Pons (tissue), 1 donor: ENCODE data around the gene HDLBP.
"Not testable (repeated sequence)": the region's sequence is repeated elsewhere in the genome, so short reads cannot be mapped to it uniquely, and the experiment has no call there.

ENCODE experiments used
- DNase-seq: peaks from one replicate; pipeline ENCODE4 v3.0.0-alpha.2; 2016; ENCODE audit warnings: low spot score

The HDLBP gene

DNA sequence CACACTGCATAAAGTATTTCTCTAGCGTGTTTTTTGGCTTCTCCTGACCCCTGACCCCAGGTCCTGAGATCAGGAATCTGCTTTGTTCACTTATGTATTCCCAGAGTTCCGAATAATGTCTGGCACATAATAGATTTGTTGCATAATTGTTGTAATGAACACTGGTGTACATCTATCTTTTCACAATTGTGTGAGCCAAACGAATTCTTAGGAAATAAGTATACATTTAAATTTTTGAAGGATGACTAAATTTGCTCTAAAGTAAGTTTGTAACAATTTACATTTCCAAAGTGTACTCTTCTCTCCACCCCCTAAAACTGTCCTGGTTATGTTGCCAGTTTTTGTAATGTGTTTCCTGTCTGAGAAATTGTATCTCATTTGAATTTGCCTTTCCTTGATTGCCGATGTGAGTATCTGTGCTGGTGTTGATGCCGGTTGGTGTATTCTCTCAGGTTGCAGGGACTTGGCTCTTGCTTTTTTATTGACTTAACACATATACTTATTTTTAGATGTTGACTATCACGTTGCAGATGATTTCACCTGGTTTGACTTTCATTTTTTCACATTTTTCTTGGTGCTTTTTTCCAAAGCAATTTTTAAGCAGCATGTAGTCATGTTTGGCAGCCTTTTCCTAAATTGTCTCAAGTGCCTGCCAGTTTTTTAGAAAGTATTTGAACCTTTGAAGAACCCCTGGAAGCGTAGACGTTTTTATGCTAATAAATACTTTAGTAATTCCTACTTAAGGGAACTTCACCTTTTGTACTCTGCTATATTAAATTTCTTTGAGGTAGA, 24.6 kb upstream of the HDLBP start:
- DNase-seq = no peak

DNA sequence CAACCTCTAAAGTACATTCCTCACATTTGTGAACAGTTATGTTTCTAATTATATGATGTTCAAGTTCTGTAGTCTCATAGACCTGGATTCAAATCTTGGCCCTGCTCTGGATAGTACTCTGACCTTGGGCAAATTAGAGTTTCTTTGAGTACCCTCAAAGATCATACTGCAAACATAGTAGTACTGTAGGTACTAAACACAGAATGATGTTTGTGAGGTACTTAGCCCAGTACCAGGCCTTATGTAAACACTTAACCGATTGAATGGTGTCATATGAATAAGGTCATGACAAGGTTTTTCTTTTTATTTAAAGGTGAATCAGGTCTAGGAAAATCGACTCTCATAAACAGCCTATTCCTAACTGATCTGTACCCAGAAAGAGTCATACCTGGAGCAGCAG, 19.3 kb upstream of the HDLBP start:
- DNase-seq = no peak

- no peak for DNase-seq
Observed at GRCh38 chr2:241330616-241330981, 15.1 kb upstream of the HDLBP start.

DNA sequence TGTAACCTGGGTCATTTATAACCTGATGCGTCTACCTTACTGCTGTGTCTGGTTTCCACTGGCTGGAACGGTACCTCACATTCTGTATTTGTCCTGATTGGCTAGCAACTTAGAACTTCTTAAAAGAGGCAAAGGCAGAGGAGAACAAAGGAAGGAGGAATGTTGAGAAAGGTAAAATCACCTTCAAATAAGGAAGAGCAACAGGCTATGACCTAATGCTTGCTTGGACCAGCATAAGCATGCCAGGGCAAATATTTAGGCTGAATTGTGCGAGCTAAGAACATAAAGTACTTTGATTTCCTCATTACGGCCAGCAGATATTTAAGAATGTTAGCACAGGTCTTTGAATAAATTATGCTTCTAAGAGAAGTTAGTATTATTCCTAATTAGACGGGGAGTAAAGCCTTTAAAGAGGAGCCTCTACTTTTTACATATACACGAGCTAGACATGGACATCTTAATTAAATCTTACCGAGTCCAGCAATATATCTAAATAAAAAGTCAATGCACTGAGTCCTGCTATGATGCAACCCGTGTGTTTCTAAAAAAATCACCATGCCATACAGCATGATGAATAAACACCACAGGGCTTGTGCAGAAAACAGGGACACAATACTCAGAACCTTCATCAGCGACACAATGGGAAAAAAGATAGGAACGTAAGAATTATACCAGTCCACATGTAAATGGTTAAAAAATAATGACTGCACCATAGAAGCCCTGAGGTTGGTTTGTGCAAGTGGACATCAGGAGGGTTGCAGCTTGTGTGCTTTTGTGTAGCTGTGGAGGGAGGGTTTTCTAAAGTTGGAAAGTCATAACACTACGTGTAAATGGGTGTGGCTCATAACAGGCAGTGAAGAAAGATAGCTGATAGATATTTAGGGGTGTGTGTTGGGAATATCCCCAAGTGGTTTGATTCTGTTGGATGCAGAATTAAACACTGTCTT, 14.5 kb upstream of the HDLBP start:
- DNase-seq = no peak

DNA sequence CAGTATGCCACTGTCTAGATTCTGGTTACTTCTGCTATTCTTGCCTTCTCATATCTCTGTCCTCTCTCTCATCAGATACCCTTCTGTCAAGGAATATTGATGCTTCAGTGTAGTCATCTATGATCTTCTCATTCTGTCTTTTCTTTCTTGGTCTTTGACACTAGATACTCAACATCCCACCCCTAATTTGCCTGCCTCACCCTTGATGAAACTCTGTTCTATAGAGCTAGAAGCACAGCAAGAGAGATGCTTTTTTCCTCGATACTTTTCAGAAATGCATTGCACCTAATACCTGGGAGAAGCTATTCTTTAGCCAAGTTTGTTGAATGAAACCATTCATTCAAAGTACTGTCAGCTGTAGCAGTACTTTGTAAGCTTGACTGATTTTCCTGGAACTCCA, 9.8 kb upstream of the HDLBP start:
- no peak for DNase-seq

- DNase-seq = no peak
Observed at GRCh38 chr2:241324775-241325174, 9.3 kb upstream of the HDLBP start.

DNA sequence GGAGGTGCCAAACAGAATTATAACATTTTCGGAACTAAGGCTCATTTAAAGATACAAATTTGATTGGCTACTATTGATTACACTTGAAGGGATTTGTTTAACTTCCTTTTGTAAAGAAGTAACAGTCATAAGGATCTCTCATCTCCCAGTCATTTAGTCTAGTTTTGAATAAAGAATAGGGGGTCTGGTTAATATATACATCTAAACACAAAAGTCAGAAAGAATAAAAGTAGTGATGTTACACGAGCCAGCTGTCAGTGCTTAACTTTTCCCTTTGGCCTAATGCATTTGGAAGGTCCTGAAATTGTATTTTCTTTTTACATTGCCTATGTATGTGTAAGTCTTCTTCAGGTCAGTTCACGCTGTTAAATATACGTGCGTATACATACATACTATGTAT, 8.3 kb upstream of the HDLBP start:
- DNase-seq = no peak

DNA sequence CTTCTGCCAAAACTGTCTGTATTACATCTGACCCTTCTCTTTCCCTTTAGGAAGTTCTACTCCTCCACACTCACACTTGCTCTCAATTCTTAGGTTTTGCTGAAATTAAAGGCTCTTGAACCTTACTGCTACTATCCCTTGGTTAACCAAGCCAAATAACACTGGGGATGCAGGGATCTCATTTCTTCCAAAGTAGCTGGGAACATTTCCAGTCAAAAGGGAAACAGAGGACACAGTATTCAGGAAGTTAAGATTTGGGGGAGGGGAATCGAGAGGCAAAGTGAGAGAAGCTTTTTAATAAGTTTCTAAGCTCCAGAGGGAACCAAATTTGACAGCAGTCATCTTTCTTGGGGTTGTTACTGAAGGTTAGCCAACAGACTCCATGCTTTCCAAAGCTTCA, 6.4 kb upstream of the HDLBP start:
- peak; percentile 53 for DNase-seq

DNA sequence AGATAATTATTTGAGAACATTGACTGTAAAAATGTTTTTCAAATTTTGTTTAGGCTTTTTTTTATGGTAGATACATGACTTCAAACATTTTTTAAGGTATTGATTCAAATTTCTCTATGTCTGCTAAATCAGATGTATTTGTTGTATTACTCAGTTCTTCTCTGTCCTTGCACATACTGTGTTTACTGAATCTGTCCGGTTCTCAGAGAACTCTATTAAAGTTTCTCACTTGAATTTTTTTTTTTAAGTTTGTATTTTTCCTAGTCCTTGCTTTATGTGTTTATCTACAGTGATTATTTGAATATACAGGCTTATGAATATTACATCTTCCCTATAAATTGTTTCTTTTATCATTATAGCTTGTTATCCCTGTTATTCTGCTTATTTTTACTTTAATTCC, 5.6 kb upstream of the HDLBP start:
- DNase-seq = no peak

GRCh38 chr2:241320394-241320793, 4.9 kb upstream of the HDLBP start:
- DNase-seq = no peak

DNA sequence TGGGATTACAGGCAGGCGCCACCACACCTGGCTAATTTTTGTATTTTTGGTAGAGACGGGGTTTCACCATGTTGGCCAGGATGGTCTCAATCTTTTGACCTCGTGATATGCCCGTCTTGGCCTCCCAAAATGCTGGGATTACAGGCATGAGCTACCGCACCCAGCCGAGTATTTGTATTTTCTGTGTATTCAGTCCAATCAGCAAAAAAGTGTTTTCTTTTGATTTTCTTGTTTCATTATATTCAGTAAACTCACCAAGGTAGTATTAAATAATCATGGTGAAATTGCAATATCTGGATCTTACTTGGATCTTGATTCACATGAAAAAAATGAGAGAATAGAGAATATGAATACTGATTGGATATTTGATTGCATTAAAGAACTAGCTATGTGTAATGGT, 3.4 kb upstream of the HDLBP start:
- not testable (repeated sequence) for DNase-seq

DNA sequence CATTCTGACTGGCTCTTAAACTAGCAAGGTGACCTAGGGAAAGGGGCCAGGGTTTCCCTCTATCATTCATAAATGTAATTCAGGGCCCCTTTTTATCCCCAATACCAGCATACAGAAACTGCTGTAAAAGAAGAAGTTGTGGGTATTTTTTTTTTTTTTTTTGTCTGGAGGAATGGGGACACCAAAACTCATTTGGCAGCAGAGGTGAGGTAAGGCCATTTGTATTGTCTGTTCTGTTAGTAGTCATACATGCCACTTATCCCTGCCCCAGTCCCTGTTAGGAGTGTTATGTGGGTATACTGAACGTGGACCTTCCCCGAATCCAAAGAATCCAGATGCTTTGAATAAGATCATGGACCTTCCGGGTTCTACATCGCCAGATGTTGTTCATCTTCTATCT, 1.9 kb upstream of the HDLBP start:
- no peak for DNase-seq

- DNase-seq = no peak
Observed at GRCh38 chr2:241316825-241317224, 1.4 kb upstream of the HDLBP start.

DNA sequence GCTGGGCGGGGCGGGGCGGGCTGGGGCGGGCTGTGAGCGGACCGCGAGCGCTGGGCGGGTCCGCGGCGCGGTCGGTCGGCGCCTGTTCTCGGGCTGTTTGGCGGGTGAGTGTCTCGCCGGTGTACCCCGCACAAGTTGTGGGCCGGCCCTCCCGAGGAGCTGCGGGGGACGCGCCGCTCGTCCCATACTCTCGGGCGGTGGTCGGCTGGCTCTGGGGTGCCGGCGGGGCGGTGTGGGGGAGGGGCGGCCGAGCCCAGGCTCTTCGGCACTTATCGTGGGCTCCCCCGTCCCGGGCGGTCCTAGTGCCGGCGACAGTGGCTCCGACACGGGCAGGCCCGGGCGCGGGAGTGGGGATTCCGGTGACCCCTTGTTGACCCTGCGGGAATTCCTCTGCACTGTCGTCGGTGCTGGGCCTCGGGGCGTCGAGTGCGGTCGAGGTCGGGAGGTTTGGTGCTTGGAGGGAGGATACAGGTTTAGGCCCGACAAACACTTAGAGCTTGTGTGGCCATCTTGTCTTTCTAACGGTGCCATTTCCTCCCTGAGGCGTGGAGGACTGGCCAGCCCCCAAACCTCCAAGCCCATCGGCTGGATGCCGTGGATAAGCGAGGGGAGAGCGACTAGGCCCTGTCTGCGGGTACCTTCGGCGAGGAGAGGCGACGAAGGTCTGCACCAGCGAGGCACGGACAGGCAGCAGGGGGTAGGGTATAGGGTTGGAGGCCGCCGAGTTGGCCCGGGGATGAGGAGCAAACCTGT, 583 bp upstream of the HDLBP start, which contains the start of gene SEPTIN2:
TSS of gene SEPTIN2 (plus strand) at position 47 of the 753 bp plus-strand sequence. CDS start 8,308 bp downstream, outside the sequence.
- peak; percentile 52 for DNase-seq

- no peak for DNase-seq
Observed at GRCh38 chr2:241314226-241315092, 1.0 kb downstream of the HDLBP start.

- no peak for DNase-seq
Observed at GRCh38 chr2:241313543-241314095, 1.9 kb downstream of the HDLBP start.

DNA sequence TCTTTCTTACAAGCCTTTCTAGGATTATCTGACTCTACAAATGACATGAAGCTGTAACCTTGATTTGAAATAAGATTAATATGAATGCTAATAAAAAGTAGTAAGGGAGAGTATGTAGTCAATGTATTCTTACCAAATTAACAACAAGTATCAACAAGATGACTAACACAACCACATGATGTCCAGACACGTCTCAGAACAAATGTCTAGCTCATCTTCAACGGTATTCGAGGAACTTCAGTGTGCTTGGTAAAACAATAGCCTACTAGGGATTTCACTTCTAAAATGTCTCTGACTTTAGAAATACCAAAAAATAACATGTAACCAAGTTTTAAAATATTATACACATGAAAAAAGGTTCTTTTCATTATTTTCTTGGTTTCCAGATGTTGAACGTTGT, 3.4 kb downstream of the HDLBP start:
- no peak for DNase-seq

GRCh38 chr2:241310917-241311566, 4.4 kb downstream of the HDLBP start:
- no peak for DNase-seq

DNA sequence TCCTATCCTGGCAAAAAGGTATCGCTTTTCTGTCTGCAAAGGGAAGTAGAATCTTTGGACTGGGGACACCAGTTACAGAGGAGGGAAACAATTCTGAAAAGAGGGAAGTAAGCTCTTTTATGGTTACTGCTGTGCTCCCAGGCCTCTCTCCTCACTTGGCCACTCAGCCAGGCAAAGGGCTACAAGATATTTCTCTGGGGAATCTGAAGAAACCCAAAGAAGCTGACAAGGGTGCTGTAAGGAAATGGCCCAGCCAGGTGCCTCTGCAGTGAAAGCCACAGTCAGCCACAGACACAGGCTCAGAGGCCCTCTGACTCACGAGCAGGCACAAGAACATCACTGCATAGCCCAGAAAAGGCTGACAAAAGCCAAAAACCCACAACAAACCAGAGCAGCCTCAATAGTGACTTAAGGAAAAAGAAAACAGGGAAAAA, 5.8 kb downstream of the HDLBP start:
- no peak for DNase-seq

GRCh38 chr2:241308832-241309500, 6.5 kb downstream of the HDLBP start:
- DNase-seq = no peak
